Stimulated activated CD4-positive, alpha-beta T cell treated with anti-CD3 and anti-CD28 coated beads, Interleukin-12 subunit alpha, Interleukin-12 subunit beta, amount 100 ng/mL, for 4 hours (primary cell): ENCODE measurements around the gene GPX2.

Experiments used
- DNase-seq: peaks from one replicate; pipeline ENCODE4 v3.0.0-alpha.2; 2020

The GPX2 gene

DNA sequence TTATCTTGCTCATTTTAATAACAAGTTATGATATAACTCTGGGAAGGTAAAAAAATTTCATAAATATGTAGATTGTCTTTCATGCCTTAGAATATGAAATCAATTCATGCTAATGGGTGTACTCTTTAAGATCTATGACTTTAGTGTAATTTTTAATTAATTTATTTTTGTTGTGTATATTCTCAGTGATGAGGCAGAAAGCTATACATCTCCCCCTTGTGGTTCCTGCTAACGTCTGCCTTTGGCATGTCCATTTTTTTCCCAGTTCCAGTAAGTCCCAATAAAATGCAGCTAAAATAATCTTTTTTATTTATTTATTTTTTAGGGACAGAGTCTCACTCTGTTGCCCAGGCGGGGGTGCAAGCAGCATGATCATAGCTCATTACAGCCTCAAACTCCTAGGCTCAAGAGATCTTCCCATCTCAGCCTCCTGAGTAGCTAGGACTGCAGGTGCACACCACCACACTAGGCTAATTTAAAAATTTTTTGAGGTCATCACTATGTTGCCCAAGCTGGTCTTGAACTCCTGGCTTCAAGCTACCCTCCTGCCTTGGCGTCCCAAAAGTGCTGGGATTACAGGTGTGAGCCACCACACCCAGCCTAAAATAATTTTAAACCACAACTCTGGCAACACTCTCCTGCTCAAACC lies 31.6 kb downstream of the GPX2 start:
- DNase-seq = no peak

DNA sequence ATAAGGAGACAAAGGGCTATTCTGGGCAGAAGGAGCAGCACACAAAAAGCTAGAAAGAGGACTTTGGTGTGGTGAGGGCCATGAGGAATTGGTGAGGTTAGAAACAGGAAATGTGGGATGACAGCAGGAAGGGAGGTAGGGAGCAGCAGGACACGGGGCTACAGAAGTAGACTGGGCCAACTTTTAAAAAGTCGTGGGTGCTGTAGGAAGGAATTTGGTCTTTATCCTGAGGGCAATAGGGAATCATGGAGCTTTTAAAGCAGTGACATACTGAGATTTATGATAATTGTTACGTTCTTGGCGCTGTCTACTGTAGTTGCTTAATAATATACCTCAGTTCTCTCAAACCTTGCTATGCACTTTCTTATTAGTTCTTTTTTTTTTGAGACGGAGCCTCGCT lies 36.5 kb downstream of the GPX2 start:
- no peak for DNase-seq

DNA sequence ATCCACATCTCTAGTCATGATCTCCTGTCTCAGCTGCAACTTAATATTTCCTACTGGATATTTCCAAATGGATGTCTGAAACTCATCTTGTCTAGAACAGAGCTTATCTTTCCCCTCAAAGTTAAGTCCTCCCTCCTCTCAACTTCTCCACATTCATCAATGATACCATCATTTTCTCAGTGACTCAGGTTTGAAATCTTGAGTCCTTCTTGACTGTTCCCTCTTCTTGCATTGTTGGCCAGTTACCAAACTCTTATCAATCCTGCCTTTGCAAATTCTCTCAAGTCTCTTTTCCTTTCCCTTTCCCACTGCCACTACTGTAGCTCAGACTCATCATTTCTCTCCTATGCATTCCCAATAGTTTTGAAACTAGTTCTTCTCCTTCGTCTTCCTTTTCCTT lies 42.6 kb downstream of the GPX2 start:
- DNase-seq = no peak

DNA sequence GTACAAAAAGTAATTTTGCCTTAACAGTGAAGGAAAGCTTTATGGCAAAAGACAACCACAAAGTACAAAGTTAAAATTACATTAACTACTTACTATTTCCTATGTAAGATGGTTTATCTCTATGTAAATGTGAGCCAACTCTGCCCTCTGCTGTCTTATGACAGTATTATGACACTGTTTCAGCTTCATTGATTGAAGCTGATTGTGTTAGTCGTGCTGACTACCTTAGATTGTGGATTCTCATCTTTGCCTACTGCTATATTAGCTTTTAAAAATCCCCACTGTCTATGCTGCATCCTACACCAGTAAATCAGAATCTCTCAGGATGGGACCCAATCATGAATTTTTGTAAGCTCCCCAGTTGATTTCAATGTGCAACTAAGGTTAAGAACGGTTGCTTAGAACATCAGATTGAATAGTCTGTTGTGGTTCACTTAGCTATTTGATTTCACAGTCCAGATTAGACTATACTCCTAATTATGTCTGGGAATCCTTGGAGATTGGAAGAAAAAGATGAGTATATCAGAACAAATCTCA lies 50.6 kb downstream of the GPX2 start:
- no peak for DNase-seq

DNA sequence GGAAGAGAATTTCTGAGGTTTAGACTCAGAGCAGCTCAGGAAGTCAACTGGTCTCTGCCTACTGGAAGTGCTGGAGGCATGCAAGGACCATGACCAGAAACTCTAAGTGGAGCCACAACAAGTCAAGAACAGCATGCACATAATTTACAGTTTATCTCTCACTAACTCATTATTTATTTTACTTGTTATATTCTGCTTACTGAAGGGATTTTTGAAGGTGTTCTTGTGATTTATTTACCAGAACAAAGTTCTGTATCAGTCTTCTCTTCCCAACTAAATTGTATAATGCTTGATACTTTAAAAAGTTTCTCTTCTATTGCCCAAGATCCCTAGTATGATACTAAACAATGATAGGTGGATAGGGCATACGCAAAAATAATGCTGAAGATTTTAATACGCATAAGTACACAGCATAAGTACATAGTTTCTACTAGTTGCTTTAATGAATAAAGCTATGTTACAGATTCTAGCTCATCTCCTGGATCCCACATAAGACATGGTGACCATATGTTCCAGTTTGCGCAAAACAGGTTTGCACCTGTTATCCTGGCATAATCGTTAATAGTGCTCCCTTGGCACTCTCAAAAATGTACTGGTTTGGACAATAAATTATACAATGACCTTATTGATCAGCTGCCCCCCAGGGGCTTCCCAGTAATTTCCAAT lies 51.2 kb downstream of the GPX2 start:
- no peak for DNase-seq

DNA sequence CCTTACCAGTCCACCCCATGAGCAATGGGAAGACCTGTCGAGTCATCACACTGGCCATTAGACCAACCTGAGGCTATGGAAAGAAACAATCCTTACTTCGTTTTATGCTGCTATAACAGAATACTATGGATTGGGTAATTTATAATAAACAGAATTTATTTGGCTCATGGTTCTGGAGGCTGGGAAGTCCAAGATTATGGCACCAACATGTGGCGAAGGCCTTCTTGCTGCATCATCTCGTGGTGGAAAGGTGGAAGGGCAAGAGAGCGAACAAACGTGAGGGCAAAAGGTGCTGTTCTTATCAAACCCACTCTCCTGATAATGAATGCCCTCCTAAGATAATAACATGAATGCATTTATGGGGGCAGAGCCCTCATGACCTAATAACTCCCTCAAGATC lies 53.2 kb downstream of the GPX2 start:
- DNase-seq = no peak
